GM23338 (cell line): ENCODE measurements around the gene GKN2. TPM values are rescaled to one million over a fixed set of nuclear protein-coding genes. Genes with fewer than 3 reads are reported as not detected.

ENCODE experiments used
- ATAC-seq: fragments of 200-7000 bp; cut with Tn5 transposase; 3 replicates; pipeline ENCODE4 v1.9.1; 2020
- DNase-seq: peaks from one replicate; pipeline ENCODE4 v3.0.0-alpha.2; 2015; ENCODE audit warnings: low spot score
- H2AFZ ChIP-seq: fragments of 200-600 bp; sonication (generic); 2 replicates; pipeline ENCODE4 v1.8.0; 2016; ENCODE audit warnings: antibody characterized with exemption, mild to moderate bottlenecking, moderate library complexity
- H3F3A ChIP-seq: fragments of 200-600 bp; sonication (generic); replicated peaks from 2 replicates; pipeline ENCODE4 v1.8.0; 2017; ENCODE audit warnings: antibody characterized with exemption, mixed run types, low read depth
- H3K27ac ChIP-seq: fragments of 200-600 bp; sonication (generic); 2 replicates; pipeline ENCODE4 v1.6.1; 2016; ENCODE audit warnings: low read depth
- H3K27me3 ChIP-seq: fragments of 200-600 bp; sonication (generic); 2 replicates; pipeline ENCODE4 v1.8.0; 2016; ENCODE audit warnings: mild to moderate bottlenecking, mixed run types, moderate library complexity; ENCODE audit not compliant: insufficient read depth
- H3K36me3 ChIP-seq: fragments of 200-600 bp; sonication (generic); 2 replicates; pipeline ENCODE4 v1.8.0; 2016; ENCODE audit warnings: mild to moderate bottlenecking; ENCODE audit not compliant: insufficient read depth
- H3K4me1 ChIP-seq: fragments of 200-600 bp; sonication (generic); 2 replicates; pipeline ENCODE4 v1.8.0; 2016; ENCODE audit warnings: mild to moderate bottlenecking, moderate library complexity; ENCODE audit not compliant: insufficient read depth
- H3K4me2 ChIP-seq: fragments of 200-600 bp; sonication (generic); 2 replicates; pipeline ENCODE4 v1.7.1; 2017; ENCODE audit warnings: mixed run types
- H3K4me3 ChIP-seq: fragments of 200-600 bp; sonication (generic); 2 replicates; pipeline ENCODE4 v1.6.1; 2016; ENCODE audit warnings: mixed run types
- H3K79me2 ChIP-seq: fragments of 200-600 bp; sonication (generic); replicated peaks from 2 replicates; pipeline ENCODE4 v1.8.0; 2017; ENCODE audit warnings: mild to moderate bottlenecking; ENCODE audit not compliant: insufficient read depth
- H3K9me2 ChIP-seq: fragments of 200-600 bp; sonication (generic); 2 replicates; pipeline ENCODE4 v1.8.0; 2017; ENCODE audit not compliant: insufficient read depth
- H4K20me1 ChIP-seq: fragments of 200-600 bp; sonication (generic); replicated peaks from 2 replicates; pipeline ENCODE4 v1.8.0; 2017; ENCODE audit warnings: mild to moderate bottlenecking; ENCODE audit not compliant: insufficient read depth
- H3K27ac Mint-ChIP-seq: 2 replicates; pipeline ENCODE4 v1.8.0; 2020; ENCODE audit warnings: inconsistent platforms, mild to moderate bottlenecking, moderate library complexity, mixed read lengths
- H3K27me3 Mint-ChIP-seq: 3 replicates; pipeline ENCODE4 v1.8.0; 2022; ENCODE audit warnings: low read depth, mild to moderate bottlenecking, moderate library complexity, mixed read lengths, inconsistent platforms; ENCODE audit not compliant: insufficient read depth, poor library complexity
- H3K36me3 Mint-ChIP-seq: 3 replicates; pipeline ENCODE4 v1.8.0; 2021; ENCODE audit warnings: low read depth, mild to moderate bottlenecking, inconsistent platforms, moderate library complexity, mixed read lengths
- H3K4me1 Mint-ChIP-seq: 3 replicates; pipeline ENCODE4 v1.8.0; 2020; ENCODE audit warnings: mild to moderate bottlenecking, inconsistent platforms, mixed read lengths
- H3K4me3 Mint-ChIP-seq: 3 replicates; pipeline ENCODE4 v1.8.0; 2021; ENCODE audit warnings: moderate library complexity, mild to moderate bottlenecking, inconsistent platforms, mixed read lengths
- H3K9me3 Mint-ChIP-seq: 3 replicates; pipeline ENCODE4 v1.8.0; 2020; ENCODE audit warnings: moderate library complexity, mild to moderate bottlenecking, inconsistent platforms, mixed read lengths
- CREB1 ChIP-seq: fragments of 250-450 bp; sonication (Bioruptor Pico); IDR thresholded peaks from 2 replicates; pipeline ENCODE4 v1.5.0; 2020; ENCODE audit warnings: low read depth, mild to moderate bottlenecking, moderate library complexity
- CTCF ChIP-seq, 2 experiments: fragments of 200-600 bp in 1 of 2; sonication (generic) in 1 of 2; conservative IDR thresholded peaks; 2 replicates each; pipeline versions ENCODE4 v1.5.1 to v1.6.1; 2016 to 2017; ENCODE audit warnings: antibody characterized with exemption in 2 of 2, low read depth in 2 of 2, mild to moderate bottlenecking in 2 of 2, moderate library complexity in 1 of 2
- ETS1 ChIP-seq: IDR thresholded peaks from 2 replicates; pipeline ENCODE4 v1.6.1; 2016; ENCODE audit warnings: antibody characterized with exemption
- EZH2 ChIP-seq: fragments of 200-600 bp; sonication (generic); IDR thresholded peaks from one replicate; pipeline ENCODE4 v1.8.0; 2017; ENCODE audit warnings: antibody characterized with exemption, mild to moderate bottlenecking, low read depth; ENCODE audit not compliant: unreplicated experiment
- EZH2phosphoT487 ChIP-seq: fragments of 200-600 bp; sonication (generic); IDR thresholded peaks from one replicate; pipeline ENCODE4 v1.8.1; 2018; ENCODE audit warnings: antibody characterized with exemption; ENCODE audit not compliant: unreplicated experiment
- JUNB ChIP-seq: IDR thresholded peaks from one replicate; pipeline ENCODE4 v1.6.1; 2016; ENCODE audit warnings: antibody characterized with exemption; ENCODE audit not compliant: unreplicated experiment
- NANOG ChIP-seq: IDR thresholded peaks from 2 replicates; pipeline ENCODE4 v1.6.1; 2016; ENCODE audit warnings: antibody characterized with exemption, borderline replicate concordance
- POLR2AphosphoS5 ChIP-seq: IDR thresholded peaks from 2 replicates; pipeline ENCODE4 v1.6.1; 2016; ENCODE audit warnings: antibody characterized with exemption, low read depth
- STAT1 ChIP-seq: IDR thresholded peaks from one replicate; pipeline ENCODE4 v1.6.1; 2016; ENCODE audit warnings: antibody characterized with exemption; ENCODE audit not compliant: unreplicated experiment
- ZNF114 ChIP-seq: fragments of 250-450 bp; sonication (Bioruptor Pico); IDR thresholded peaks from 2 replicates; pipeline ENCODE4 v1.5.0; 2020; ENCODE audit warnings: mild to moderate bottlenecking, moderate library complexity
- ZNF331 ChIP-seq: fragments of 250-450 bp; sonication (Bioruptor Pico); IDR thresholded peaks from 2 replicates; pipeline ENCODE4 v1.5.0; 2020; ENCODE audit warnings: low read depth, mild to moderate bottlenecking, moderate library complexity
- polyA plus RNA-seq: library from polyadenylated mRNA; unstranded; fragments of >200 nt; fragmentation: Nextera tagmentation; extraction: Ambion mirVana; gene quantifications from 2 replicates; pipeline ENCODE4 v1.2.1, GENCODE V29; 2016
- total RNA-seq: library from RNA; depleted of rRNA; stranded (reverse); fragments of >200 nt; shearing (Covaris generic); gene quantifications from 2 replicates; pipeline ENCODE4 v1.2.3, GENCODE V29; 2014
- TF ChIP-seq, protein P1 (sequence below): IDR thresholded peaks from one replicate; pipeline ENCODE4 v1.6.1; 2018; ENCODE audit warnings: antibody characterized with exemption; ENCODE audit not compliant: unreplicated experiment
- TF ChIP-seq, protein P2 (sequence below): fragments of 250-450 bp; sonication (Bioruptor Pico); IDR thresholded peaks from 2 replicates; pipeline ENCODE4 v1.5.0; 2020; ENCODE audit warnings: mild to moderate bottlenecking, moderate library complexity

Gene GKN2
- total and polyA plus RNA-seq, 2 experiments from 2014 or later = not detected

GRCh38 chr2:68913359-68913758 is 39.3 kb downstream of the GKN2 start:
- DNase-seq (no peak), ATAC-seq (no peak)
- Histone ChIP-seq H3K79me2 (no peaks in the 10 kb centered on the region), H3K36me3 (no peaks in the 10 kb centered on the region), H3K27ac (no peak overlapping the region), H3F3A (no peaks in the 10 kb centered on the region), H3K4me2 (no peak overlapping the region), H3K9me2 (peaks cover 10% of the 10 kb centered on the region; the same call in 1 of the 2 replicates), H3K4me3 (no peak overlapping the region), H3K27me3 (no peaks in the 10 kb centered on the region), H4K20me1 (no peaks in the 10 kb centered on the region), H3K4me1 (peaks cover 15% of the 10 kb centered on the region), H2AFZ (no peak overlapping the region)
- H3K4me1 Mint-ChIP-seq = peaks cover 11% of the 10 kb centered on the region
- no peak overlapping the region for H3K4me3 Mint-ChIP-seq
- H3K27me3 Mint-ChIP-seq = peaks cover 3% of the 10 kb centered on the region
- H3K27ac Mint-ChIP-seq = no peak overlapping the region
- TF ChIP-seq, protein P1, sequence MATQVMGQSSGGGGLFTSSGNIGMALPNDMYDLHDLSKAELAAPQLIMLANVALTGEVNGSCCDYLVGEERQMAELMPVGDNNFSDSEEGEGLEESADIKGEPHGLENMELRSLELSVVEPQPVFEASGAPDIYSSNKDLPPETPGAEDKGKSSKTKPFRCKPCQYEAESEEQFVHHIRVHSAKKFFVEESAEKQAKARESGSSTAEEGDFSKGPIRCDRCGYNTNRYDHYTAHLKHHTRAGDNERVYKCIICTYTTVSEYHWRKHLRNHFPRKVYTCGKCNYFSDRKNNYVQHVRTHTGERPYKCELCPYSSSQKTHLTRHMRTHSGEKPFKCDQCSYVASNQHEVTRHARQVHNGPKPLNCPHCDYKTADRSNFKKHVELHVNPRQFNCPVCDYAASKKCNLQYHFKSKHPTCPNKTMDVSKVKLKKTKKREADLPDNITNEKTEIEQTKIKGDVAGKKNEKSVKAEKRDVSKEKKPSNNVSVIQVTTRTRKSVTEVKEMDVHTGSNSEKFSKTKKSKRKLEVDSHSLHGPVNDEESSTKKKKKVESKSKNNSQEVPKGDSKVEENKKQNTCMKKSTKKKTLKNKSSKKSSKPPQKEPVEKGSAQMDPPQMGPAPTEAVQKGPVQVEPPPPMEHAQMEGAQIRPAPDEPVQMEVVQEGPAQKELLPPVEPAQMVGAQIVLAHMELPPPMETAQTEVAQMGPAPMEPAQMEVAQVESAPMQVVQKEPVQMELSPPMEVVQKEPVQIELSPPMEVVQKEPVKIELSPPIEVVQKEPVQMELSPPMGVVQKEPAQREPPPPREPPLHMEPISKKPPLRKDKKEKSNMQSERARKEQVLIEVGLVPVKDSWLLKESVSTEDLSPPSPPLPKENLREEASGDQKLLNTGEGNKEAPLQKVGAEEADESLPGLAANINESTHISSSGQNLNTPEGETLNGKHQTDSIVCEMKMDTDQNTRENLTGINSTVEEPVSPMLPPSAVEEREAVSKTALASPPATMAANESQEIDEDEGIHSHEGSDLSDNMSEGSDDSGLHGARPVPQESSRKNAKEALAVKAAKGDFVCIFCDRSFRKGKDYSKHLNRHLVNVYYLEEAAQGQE = no peak
- TF ChIP-seq CREB1 (CRISPR knock-in tag) (no peak), NANOG (no peak), ZNF114 (CRISPR knock-in tag) (no peak), EZH2 (no peak), JUNB (no peak), STAT1 (no peak), ZNF331 (CRISPR knock-in tag) (no peak), ETS1 (no peak), POLR2AphosphoS5 (no peak), CTCF (conservative IDR thresholded peaks at IDR 0.05; ENCODE audit: low read depth in 2 of 2) (no peak), EZH2phosphoT487 (no peak)
- TF ChIP-seq, protein P2, sequence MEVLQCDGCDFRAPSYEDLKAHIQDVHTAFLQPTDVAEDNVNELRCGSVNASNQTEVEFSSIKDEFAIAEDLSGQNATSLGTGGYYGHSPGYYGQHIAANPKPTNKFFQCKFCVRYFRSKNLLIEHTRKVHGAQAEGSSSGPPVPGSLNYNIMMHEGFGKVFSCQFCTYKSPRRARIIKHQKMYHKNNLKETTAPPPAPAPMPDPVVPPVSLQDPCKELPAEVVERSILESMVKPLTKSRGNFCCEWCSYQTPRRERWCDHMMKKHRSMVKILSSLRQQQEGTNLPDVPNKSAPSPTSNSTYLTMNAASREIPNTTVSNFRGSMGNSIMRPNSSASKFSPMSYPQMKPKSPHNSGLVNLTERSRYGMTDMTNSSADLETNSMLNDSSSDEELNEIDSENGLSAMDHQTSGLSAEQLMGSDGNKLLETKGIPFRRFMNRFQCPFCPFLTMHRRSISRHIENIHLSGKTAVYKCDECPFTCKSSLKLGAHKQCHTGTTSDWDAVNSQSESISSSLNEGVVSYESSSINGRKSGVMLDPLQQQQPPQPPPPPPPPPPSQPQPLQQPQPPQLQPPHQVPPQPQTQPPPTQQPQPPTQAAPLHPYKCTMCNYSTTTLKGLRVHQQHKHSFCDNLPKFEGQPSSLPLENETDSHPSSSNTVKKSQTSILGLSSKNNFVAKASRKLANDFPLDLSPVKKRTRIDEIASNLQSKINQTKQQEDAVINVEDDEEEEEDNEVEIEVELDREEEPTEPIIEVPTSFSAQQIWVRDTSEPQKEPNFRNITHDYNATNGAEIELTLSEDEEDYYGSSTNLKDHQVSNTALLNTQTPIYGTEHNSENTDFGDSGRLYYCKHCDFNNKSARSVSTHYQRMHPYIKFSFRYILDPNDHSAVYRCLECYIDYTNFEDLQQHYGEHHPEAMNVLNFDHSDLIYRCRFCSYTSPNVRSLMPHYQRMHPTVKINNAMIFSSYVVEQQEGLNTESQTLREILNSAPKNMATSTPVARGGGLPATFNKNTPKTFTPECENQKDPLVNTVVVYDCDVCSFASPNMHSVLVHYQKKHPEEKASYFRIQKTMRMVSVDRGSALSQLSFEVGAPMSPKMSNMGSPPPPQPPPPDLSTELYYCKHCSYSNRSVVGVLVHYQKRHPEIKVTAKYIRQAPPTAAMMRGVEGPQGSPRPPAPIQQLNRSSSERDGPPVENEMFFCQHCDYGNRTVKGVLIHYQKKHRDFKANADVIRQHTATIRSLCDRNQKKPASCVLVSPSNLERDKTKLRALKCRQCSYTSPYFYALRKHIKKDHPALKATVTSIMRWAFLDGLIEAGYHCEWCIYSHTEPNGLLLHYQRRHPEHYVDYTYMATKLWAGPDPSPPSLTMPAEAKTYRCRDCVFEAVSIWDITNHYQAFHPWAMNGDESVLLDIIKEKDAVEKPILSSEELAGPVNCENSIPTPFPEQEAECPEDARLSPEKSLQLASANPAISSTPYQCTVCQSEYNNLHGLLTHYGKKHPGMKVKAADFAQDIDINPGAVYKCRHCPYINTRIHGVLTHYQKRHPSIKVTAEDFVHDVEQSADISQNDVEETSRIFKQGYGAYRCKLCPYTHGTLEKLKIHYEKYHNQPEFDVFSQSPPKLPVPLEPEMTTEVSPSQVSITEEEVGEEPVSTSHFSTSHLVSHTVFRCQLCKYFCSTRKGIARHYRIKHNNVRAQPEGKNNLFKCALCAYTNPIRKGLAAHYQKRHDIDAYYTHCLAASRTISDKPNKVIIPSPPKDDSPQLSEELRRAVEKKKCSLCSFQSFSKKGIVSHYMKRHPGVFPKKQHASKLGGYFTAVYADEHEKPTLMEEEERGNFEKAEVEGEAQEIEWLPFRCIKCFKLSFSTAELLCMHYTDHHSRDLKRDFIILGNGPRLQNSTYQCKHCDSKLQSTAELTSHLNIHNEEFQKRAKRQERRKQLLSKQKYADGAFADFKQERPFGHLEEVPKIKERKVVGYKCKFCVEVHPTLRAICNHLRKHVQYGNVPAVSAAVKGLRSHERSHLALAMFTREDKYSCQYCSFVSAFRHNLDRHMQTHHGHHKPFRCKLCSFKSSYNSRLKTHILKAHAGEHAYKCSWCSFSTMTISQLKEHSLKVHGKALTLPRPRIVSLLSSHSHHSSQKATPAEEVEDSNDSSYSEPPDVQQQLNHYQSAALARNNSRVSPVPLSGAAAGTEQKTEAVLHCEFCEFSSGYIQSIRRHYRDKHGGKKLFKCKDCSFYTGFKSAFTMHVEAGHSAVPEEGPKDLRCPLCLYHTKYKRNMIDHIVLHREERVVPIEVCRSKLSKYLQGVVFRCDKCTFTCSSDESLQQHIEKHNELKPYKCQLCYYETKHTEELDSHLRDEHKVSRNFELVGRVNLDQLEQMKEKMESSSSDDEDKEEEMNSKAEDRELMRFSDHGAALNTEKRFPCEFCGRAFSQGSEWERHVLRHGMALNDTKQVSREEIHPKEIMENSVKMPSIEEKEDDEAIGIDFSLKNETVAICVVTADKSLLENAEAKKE = no peak
- no peaks in the 10 kb centered on the region for H3K9me3 Mint-ChIP-seq
- no peaks in the 10 kb centered on the region; the same call in 2 of the 3 replicates for H3K36me3 Mint-ChIP-seq
